Stimulated activated CD4-positive, alpha-beta T cell treated with anti-CD3 and anti-CD28 coated beads, Interleukin-15, amount 100 ng/mL, for 1 hour (primary cell): Measurements from ENCODE around the gene UGT1A10.

ENCODE experiments used
- DNase-seq, 2 donors: peaks; one replicate each; pipeline ENCODE4 v3.0.0-alpha.2; 2020; ENCODE audit warnings: low read depth in 1 of 2, low spot score in 1 of 2

Gene UGT1A10

GRCh38 chr2:233801357-233802131 lies 165.3 kb downstream of the UGT1A10 start:
- no peak for DNase-seq

GRCh38 chr2:233802132-233802815 lies 166.0 kb downstream of the UGT1A10 start:
- DNase-seq = no peak

- DNase-seq = no peak
Observed at GRCh38 chr2:233803292-233803911, 167.2 kb downstream of the UGT1A10 start.

GRCh38 chr2:233803994-233804393 lies 167.7 kb downstream of the UGT1A10 start:
- DNase-seq = no peak

GRCh38 chr2:233807215-233807865 lies 171.1 kb downstream of the UGT1A10 start:
- no peak for DNase-seq

- DNase-seq = no peak
Observed at GRCh38 chr2:233807966-233808935, 172.0 kb downstream of the UGT1A10 start.

- no peak for DNase-seq
Observed at GRCh38 chr2:233810385-233810784, 174.1 kb downstream of the UGT1A10 start.

GRCh38 chr2:233811087-233811486 lies 174.8 kb downstream of the UGT1A10 start:
- DNase-seq = no peak

GRCh38 chr2:233811732-233812131 lies 175.5 kb downstream of the UGT1A10 start:
- no peak for DNase-seq

- no peak for DNase-seq
Observed at GRCh38 chr2:233813236-233814055, 177.2 kb downstream of the UGT1A10 start.

- no peak for DNase-seq
Observed at GRCh38 chr2:233814056-233814835, 178.0 kb downstream of the UGT1A10 start.

GRCh38 chr2:233815861-233816260 lies 179.6 kb downstream of the UGT1A10 start:
- DNase-seq = no peak

GRCh38 chr2:233816334-233816733 lies 180.1 kb downstream of the UGT1A10 start:
- no peak for DNase-seq

GRCh38 chr2:233816771-233817170 lies 180.5 kb downstream of the UGT1A10 start:
- no peak for DNase-seq

GRCh38 chr2:233817361-233817911 lies 181.2 kb downstream of the UGT1A10 start:
- DNase-seq = no peak

GRCh38 chr2:233817995-233818638 lies 181.9 kb downstream of the UGT1A10 start:
- DNase-seq = no peak

GRCh38 chr2:233818639-233819621 lies 182.7 kb downstream of the UGT1A10 start:
- no peak for DNase-seq
